IPS-15b (cell line): ENCODE measurements around the gene TMEM200C.

Experiments used
- H3K27me3 ChIP-seq: one replicate; pipeline ENCODE4 v1.6.1; 2013; ENCODE audit warnings: low read length; ENCODE audit not compliant: control insufficient read depth, insufficient read depth
- H3K36me3 ChIP-seq: one replicate; pipeline ENCODE4 v1.6.1; 2013; ENCODE audit warnings: low read length; ENCODE audit not compliant: control insufficient read depth, insufficient read depth
- H3K4me1 ChIP-seq: one replicate; pipeline ENCODE4 v1.6.1; 2013; ENCODE audit warnings: mild to moderate bottlenecking, low read length; ENCODE audit not compliant: control insufficient read depth, insufficient read depth
- H3K4me3 ChIP-seq: one replicate; pipeline ENCODE4 v1.5.1; 2013; ENCODE audit warnings: low read depth, low read length
- H3K9ac ChIP-seq: one replicate; pipeline ENCODE4 v1.6.1; 2013; ENCODE audit warnings: low read depth, mild to moderate bottlenecking, low read length
- H3K9me3 ChIP-seq: one replicate; pipeline ENCODE4 v1.6.1; 2013; ENCODE audit warnings: mild to moderate bottlenecking, low read length; ENCODE audit not compliant: control insufficient read depth, insufficient read depth

TMEM200C gene

GRCh38 chr18:5895299-5895875, at the start of gene TMEM200C:
Gene TMEM200C (minus strand): TSS chr18:5895522. CDS start chr18:5892063, 3,459 bp downstream.
- Histone ChIP-seq H3K4me3 (peak within 1 kb of the TSS; percentile 77), H3K27me3 (peaks cover 60% of the 10 kb centered on the region), H3K9ac (peak within 1 kb of the TSS; percentile 54)

GRCh38 chr18:5944448-5944847, 49.1 kb upstream of the TMEM200C start:
- Histone ChIP-seq H3K9ac (no peak overlapping the region), H3K9me3 (no peaks in the 10 kb centered on the region), H3K27me3 (no peaks in the 10 kb centered on the region), H3K4me1 (peaks cover 9% of the 10 kb centered on the region), H3K36me3 (no peaks in the 10 kb centered on the region), H3K4me3 (no peak overlapping the region)

More at GRCh38 chr18:5895299-5895875, at the start of gene TMEM200C:
- Histone ChIP-seq H3K36me3 (no peaks in the 10 kb centered on the region), H3K9me3 (no peaks in the 10 kb centered on the region), H3K4me1 (peaks cover 5% of the 10 kb centered on the region)

- H3K27me3 ChIP-seq: no peaks in the 10 kb centered on the region
- no peaks in the 10 kb centered on the region for H3K9me3 ChIP-seq
- no peaks in the 10 kb centered on the region for H3K36me3 ChIP-seq
- H3K9ac ChIP-seq: no peak overlapping the region
- peaks cover 9% of the 10 kb centered on the region for H3K4me1 ChIP-seq
- H3K4me3 ChIP-seq: no peak overlapping the region
Measured at GRCh38 chr18:5943514-5943913, 48.2 kb upstream of the TMEM200C start.

- H3K4me1 ChIP-seq: peaks cover 9% of the 10 kb centered on the region
- H3K9me3 ChIP-seq: no peaks in the 10 kb centered on the region
- no peak overlapping the region for H3K9ac ChIP-seq
- no peak overlapping the region for H3K4me3 ChIP-seq
- no peaks in the 10 kb centered on the region for H3K36me3 ChIP-seq
- no peaks in the 10 kb centered on the region for H3K27me3 ChIP-seq
Measured at GRCh38 chr18:5942591-5942990, 47.3 kb upstream of the TMEM200C start.

GRCh38 chr18:5941890-5942289, 46.6 kb upstream of the TMEM200C start:
- H3K4me3 ChIP-seq: no peak overlapping the region
- H3K4me1 ChIP-seq: peaks cover 9% of the 10 kb centered on the region
- no peak overlapping the region for H3K9ac ChIP-seq
- H3K9me3 ChIP-seq: no peaks in the 10 kb centered on the region
- no peaks in the 10 kb centered on the region for H3K36me3 ChIP-seq
- H3K27me3 ChIP-seq: no peaks in the 10 kb centered on the region

- H3K9ac ChIP-seq: no peak overlapping the region
- no peaks in the 10 kb centered on the region for H3K36me3 ChIP-seq
- no peaks in the 10 kb centered on the region for H3K27me3 ChIP-seq
- no peak overlapping the region for H3K4me3 ChIP-seq
- H3K4me1 ChIP-seq: peaks cover 9% of the 10 kb centered on the region
- H3K9me3 ChIP-seq: no peaks in the 10 kb centered on the region
Measured at GRCh38 chr18:5939801-5940667, 44.7 kb upstream of the TMEM200C start.

- no peak overlapping the region for H3K4me3 ChIP-seq
- no peaks in the 10 kb centered on the region for H3K9me3 ChIP-seq
- H3K4me1 ChIP-seq: peaks cover 9% of the 10 kb centered on the region
- no peaks in the 10 kb centered on the region for H3K36me3 ChIP-seq
- H3K27me3 ChIP-seq: no peaks in the 10 kb centered on the region
- no peak overlapping the region for H3K9ac ChIP-seq
Measured at GRCh38 chr18:5937795-5938194, 42.5 kb upstream of the TMEM200C start.

- H3K36me3 ChIP-seq: no peaks in the 10 kb centered on the region
- peaks cover 8% of the 10 kb centered on the region for H3K4me1 ChIP-seq
- no peak overlapping the region for H3K4me3 ChIP-seq
- no peaks in the 10 kb centered on the region for H3K9me3 ChIP-seq
- H3K27me3 ChIP-seq: no peaks in the 10 kb centered on the region
- no peak overlapping the region for H3K9ac ChIP-seq
Measured at GRCh38 chr18:5937121-5937520, 41.8 kb upstream of the TMEM200C start.

GRCh38 chr18:5930789-5931188, 35.5 kb upstream of the TMEM200C start:
- Histone ChIP-seq H3K36me3 (no peaks in the 10 kb centered on the region), H3K9ac (no peak overlapping the region), H3K4me3 (no peak overlapping the region), H3K4me1 (no peaks in the 10 kb centered on the region), H3K27me3 (no peaks in the 10 kb centered on the region), H3K9me3 (no peaks in the 10 kb centered on the region)

GRCh38 chr18:5918205-5918858, 23.0 kb upstream of the TMEM200C start:
- no peaks in the 10 kb centered on the region for H3K4me1 ChIP-seq
- no peak overlapping the region for H3K9ac ChIP-seq
- H3K4me3 ChIP-seq: no peak overlapping the region

GRCh38 chr18:5914951-5915350, 19.6 kb upstream of the TMEM200C start:
- no peak overlapping the region for H3K9ac ChIP-seq
- H3K9me3 ChIP-seq: no peaks in the 10 kb centered on the region
- H3K36me3 ChIP-seq: no peaks in the 10 kb centered on the region
- H3K4me1 ChIP-seq: peaks cover 6% of the 10 kb centered on the region
- H3K4me3 ChIP-seq: no peak overlapping the region
- H3K27me3 ChIP-seq: no peaks in the 10 kb centered on the region

More at GRCh38 chr18:5918205-5918858, 23.0 kb upstream of the TMEM200C start:
- no peaks in the 10 kb centered on the region for H3K9me3 ChIP-seq
- H3K36me3 ChIP-seq: no peaks in the 10 kb centered on the region
- no peaks in the 10 kb centered on the region for H3K27me3 ChIP-seq
